KOPT-K1 (cell line): ENCODE results near the gene BANP.
"Not testable (repeated sequence)": the region's sequence is repeated elsewhere in the genome, so short reads cannot be mapped to it uniquely, and the experiment has no call there.

ENCODE experiments used
- H3K27ac ChIP-seq: fragments of 200-600 bp; sonication (generic); 2 replicates; pipeline ENCODE4 v1.5.1; 2016; ENCODE audit warnings: antibody characterized with exemption, mild to moderate bottlenecking, low read depth, low read length; ENCODE audit not compliant: poor library complexity, severe bottlenecking
- H3K36me3 ChIP-seq: fragments of 200-600 bp; sonication (generic); 2 replicates; pipeline ENCODE4 v1.5.1; 2017; ENCODE audit warnings: antibody characterized with exemption, mild to moderate bottlenecking, low read length, moderate library complexity; ENCODE audit not compliant: insufficient read depth
- H3K9me3 ChIP-seq: fragments of 200-600 bp; sonication (generic); 2 replicates; pipeline ENCODE4 v1.5.1; 2017; ENCODE audit warnings: antibody characterized with exemption, low read length, mild to moderate bottlenecking; ENCODE audit not compliant: insufficient read depth, poor library complexity, severe bottlenecking

BANP gene

DNA sequence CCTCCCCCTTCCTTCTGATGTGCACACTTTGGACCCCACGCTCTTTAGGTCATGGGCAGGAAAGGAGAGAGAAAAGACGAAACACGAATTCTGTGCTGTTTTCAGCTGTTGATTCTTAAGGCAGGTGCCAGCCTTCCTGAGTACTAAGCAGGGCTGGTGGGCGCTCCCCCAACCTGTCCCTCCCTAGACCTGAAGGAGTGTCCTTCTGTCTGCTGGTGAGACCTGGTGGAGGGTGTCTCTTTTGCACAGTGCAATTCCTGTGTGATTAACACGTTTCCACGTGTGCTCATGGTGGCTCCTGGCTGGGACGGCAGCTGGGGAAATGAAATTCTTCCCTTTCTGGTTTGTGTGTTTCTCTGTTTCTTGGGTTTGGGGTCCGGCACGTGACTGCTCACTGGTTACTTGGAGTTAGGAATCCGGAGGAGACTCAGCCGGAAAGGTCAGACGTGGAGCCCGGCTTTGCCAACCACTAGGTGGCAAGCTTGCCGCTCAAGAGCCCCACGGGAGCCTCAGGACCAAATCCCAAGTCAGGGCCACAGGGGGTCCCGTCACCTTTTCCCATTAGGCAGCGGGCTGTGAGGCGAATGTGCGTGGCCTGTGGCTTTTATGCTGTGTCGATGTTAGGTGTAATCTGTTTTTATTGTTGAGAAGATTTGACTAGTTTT, 32.0 kb downstream of the BANP start:
- peaks cover 39% of the 10 kb centered on the region; the same call in 1 of the 2 replicates for H3K36me3 ChIP-seq
- H3K9me3 ChIP-seq, H3K27ac ChIP-seq: not testable (repeated sequence)

DNA sequence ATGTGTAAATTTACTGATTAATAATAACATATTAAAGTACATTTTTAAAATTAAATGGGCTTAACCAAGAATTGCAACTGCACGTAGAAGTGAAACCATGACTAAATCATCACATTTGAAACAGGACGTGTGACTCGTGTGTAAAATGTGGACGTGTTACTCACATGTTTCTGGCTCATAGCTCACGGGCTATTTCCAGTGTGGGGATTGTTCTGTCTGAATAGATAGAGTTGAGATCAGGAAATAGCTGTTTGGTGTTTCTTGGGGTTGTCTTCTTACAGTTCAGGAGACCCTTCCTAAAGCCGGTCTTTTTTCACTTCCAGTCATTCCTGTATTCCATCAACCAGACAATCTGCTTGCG, 32.5 kb downstream of the BANP start:
- not testable (repeated sequence) for H3K9me3 ChIP-seq, H3K27ac ChIP-seq
- peaks cover 34% of the 10 kb centered on the region; the same call in 1 of the 2 replicates for H3K36me3 ChIP-seq

DNA sequence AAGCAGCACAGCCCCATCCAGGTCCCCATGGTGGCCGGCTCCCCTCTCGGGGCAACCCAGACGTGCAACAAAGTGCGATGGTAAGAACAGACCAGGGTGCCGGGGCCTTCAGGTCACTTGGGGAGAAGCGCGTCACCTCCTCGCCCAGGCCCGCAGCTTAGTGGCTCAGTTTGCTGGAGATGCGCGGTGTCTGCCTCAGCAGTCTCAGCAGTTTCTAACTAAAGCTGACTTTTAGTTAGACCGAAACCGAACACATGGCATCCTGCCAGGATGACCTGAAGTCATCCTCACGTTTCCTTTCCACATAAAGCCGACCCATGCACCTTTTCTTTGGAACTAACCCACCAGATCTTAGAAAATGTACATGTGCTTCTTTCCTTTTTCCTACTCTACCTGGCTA, 32.9 kb downstream of the BANP start:
- not testable (repeated sequence) for H3K27ac ChIP-seq, H3K9me3 ChIP-seq
- peaks cover 33% of the 10 kb centered on the region; the same call in 1 of the 2 replicates for H3K36me3 ChIP-seq

DNA sequence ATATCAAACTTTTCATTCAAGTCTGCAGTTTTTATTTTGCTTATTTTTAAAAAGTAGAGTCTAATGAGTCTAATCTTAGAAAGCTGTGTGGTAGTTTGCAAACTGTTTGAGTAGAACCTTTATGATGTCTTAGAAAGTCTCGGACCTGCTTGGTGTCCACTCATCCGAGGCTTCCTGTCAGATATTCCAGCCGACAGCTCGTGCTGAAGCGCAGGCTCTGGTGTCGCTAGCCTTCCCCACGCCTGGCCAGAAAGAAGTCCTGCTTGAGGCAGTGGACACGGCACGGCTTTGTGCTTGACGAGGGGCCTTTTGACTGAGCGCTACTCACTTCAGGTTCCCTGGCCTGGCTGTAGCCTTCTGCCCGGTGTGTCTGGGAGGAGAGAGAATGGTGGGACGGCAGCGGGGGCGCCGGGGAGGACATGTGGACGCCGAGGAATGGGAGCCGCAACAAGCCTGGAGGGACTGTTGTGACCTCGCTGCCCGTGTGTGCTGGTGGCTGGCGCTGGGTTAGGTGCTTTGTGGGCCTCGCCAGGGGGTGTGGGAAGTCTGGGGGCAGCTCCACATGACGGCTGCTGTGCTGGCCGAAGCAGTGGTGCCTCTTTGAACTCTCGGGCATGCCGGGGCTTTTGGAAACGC, 33.5 kb downstream of the BANP start:
- no peaks in the 10 kb centered on the region for H3K9me3 ChIP-seq
- peaks cover 33% of the 10 kb centered on the region; the same call in 1 of the 2 replicates for H3K36me3 ChIP-seq
- H3K27ac ChIP-seq = no peak overlapping the region

DNA sequence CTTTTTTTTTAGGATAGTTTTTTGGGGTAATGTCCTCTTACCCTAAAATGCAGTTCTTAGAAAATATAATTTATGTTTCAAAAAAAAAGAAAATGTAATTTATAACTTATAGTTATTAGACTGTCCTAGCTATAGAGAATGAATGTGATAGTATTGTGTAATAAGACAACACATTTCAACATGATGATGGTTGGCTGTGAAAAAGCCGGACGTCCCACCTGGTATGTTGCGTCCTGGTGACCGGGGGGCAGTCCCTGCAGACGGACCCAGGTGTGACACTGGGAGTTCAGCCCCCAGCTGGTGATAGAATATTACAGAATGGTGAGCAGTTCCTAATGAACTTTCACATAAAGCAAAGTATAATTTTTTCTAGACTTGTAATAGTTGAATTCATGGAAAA, 34.3 kb downstream of the BANP start:
- H3K9me3 ChIP-seq, H3K27ac ChIP-seq: not testable (repeated sequence)
- H3K36me3 ChIP-seq = peaks cover 33% of the 10 kb centered on the region; the same call in 1 of the 2 replicates

DNA sequence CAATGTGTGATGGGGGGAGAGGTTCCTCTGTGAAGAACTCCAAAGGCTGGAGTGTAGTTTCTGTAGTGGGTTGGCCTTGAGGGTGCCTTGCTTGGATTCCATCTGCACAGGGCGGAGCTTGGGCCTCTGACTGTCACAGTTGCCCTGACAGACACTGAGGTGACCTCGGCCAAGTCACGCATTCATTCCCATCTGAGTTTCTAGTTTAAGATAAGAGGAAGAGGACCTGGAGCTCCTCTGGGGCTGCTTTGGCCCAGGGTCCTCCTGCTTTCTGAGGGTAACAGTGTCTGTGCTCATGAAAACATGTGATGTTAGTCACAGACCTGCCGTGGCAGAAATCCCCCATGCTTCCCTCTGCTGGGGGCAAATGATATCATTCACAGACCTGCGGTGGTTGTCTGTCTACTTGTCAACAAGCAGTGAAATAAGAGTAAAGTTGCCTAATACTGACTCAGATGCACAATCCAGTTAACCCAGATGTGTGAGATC, 35.2 kb downstream of the BANP start:
- H3K9me3 ChIP-seq, H3K27ac ChIP-seq: not testable (repeated sequence)
- peaks cover 33% of the 10 kb centered on the region; the same call in 1 of the 2 replicates for H3K36me3 ChIP-seq

DNA sequence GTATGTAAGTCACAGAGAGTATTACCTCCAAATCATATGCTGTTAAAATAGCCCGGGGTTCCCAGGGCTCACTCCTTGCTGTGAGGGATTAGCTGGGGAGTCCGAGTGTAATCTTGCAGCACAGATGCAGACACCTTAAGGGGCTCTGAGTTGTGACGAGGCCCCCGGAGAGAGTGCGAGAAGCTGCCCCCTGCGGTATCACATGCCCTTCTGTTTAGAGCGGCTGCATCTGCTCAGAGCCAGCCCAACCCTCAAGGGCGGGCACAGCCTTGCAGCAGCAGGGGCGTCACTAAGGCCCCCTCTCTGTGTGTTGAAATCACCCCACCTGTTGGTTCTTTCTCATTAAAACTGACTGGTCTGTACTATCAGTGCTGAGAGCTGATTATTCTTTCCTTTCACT, 37.4 kb downstream of the BANP start:
- peaks cover 24% of the 10 kb centered on the region; the same call in 1 of the 2 replicates for H3K36me3 ChIP-seq
- not testable (repeated sequence) for H3K27ac ChIP-seq, H3K9me3 ChIP-seq

DNA sequence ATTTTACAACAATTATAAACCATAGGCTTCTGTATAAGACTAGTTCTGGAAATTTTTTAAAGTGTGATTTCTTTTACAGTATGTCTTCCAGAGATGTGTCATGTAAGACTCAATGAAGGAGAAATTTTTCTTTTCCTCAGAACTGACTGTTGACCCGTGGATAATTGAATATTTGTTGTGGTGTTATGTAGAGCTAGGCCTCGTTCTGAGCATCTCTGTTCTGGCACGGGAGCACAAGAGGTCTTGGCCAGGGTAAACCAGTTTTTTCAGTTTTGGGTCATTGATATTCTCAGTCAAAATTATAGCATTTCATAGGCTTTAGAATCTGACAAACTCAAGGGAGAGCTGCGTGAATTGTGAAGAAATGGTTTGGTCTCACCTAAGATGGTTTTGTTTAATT, 39.0 kb downstream of the BANP start:
- H3K9me3 ChIP-seq, H3K27ac ChIP-seq: not testable (repeated sequence)
- peaks cover 11% of the 10 kb centered on the region; the same call in 1 of the 2 replicates for H3K36me3 ChIP-seq

DNA sequence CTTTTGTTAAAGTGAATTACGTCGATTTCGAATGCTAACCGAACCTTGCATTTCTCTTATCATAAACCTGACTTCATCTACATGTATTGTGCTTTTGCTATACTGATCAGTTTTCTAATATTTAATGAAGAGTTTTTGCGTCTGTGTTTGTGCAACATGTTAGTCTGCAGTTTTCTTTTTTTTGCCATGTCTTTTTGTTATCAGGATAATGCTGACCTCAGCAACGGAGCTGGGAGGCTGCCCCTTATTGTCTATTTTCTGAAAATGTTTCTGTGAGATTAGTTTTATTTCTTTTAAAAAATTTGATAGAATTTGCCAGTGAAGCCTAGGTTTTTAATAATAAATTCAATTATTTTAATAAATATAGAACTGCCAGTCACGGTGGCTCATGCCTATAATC, 40.9 kb downstream of the BANP start:
- not testable (repeated sequence) for H3K27ac ChIP-seq, H3K9me3 ChIP-seq, H3K36me3 ChIP-seq

DNA sequence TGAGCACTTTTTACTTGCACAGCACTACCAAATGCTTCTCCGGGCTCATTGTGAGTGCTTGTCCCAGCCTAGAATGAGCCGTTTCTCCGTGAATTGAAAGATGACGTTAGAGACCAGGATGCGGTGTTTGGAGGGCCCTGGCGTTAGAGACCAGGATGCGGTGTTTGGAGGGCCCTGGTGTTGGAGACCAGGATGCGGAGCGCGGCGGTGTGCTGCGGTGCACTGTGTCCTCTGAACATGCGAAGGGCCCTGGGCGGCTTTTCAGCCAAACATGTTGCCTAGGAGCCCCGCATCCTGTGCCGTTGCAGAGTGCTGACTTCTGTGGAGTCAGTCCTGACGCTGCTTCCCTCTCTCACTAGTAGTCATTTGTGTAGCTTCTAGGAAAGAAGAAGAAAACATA, 42.7 kb downstream of the BANP start:
- H3K36me3 ChIP-seq = peaks cover 4% of the 10 kb centered on the region; the same call in 1 of the 2 replicates
- no peak overlapping the region for H3K27ac ChIP-seq
- no peaks in the 10 kb centered on the region for H3K9me3 ChIP-seq

DNA sequence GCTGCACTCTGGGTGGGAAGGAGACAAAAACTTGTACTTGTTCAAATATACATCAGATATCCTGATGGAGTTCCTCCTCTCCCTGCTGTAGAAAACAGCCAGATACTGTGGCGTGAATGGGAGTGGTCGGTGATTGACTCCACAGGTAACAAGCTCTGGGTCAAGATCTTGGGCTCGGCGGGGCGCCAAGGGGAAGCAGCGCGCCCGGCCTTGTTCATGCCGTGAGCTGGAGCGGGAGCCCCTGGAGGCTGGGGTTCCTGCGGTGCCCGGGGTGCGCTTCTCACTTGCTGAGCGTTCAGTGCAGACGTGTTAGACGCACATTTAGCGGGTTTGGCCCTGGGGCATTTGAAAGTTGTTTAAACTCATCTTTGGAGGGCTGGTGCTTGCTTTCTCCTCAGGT, 44.4 kb downstream of the BANP start:
- Histone ChIP-seq H3K27ac (no peak overlapping the region), H3K36me3 (peaks cover 4% of the 10 kb centered on the region; the same call in 1 of the 2 replicates), H3K9me3 (no peaks in the 10 kb centered on the region)

DNA sequence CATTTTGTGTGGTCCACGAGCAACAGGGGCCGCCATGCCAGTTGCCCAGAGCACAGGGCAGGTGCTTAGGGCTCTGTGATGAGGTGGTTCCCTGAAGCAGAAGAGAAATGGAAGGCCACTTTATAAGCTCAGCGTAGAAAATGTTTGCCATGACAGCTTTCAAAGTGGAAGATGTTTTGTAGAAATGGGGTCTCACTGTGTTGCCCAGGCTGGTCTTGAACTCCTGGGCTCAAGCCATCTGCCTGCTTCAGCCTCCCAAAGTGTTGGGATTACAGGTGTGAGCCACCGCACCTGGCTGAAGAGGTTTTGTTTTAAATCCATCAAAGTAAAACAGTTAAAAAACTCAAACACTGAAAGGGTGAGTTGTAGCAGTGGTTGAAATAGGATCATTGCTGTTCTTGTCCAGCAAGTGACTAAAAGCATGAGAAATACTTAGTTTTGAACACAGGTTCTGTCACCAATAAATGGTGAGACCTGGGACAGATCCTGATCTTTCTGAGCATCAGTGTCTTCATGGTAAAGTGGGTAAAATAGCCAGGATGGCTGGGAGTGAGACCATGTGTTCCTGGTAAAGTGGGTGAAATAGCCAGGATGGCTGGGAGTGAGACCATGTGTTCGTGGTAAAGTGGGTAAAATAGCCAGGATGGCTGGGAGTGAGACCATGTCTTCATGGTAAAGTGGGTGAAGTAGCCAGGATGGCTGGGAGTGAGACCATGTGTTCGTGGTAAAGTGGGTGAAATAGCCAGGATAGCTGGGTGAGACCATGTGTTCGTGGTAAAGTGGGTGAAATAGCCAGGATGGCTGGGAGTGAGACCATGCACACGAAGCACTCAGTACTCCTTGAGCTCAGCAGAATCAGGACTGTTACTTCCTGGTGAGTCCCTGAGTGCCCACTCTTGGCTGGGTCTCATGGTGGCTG, 46.0 kb downstream of the BANP start:
- Histone ChIP-seq H3K27ac (no peak overlapping the region), H3K9me3 (no peaks in the 10 kb centered on the region), H3K36me3 (peaks cover 4% of the 10 kb centered on the region; the same call in 1 of the 2 replicates)

DNA sequence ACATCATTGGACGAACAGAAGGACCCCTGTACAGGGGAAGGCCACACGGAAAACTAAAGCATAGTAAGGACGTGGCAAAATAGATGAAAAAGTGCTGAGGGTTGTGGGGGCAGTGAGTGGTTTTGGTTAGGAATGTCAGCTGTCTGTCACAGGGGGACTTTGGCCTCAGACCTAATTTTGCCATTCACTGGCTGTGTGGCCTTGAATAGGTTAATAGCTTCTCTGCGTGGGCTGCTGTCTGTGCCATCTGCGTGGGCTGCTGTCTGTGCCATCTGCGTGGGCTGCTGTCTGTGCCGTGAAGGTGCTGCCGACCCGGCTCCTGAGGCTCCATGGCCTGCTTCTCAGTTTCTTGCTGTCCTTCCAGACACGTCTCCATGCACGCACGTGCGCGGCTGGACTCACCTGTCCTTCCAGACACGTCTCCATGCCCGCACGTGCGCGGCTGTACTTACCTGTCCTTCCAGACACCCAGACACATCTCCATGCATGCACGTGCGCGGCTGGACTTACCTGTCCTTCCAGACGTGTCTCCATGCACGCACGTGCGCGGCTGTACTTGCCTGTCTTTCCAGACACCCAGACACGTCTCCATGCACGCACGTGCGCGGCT, 47.1 kb downstream of the BANP start:
- not testable (repeated sequence) for H3K9me3 ChIP-seq

DNA sequence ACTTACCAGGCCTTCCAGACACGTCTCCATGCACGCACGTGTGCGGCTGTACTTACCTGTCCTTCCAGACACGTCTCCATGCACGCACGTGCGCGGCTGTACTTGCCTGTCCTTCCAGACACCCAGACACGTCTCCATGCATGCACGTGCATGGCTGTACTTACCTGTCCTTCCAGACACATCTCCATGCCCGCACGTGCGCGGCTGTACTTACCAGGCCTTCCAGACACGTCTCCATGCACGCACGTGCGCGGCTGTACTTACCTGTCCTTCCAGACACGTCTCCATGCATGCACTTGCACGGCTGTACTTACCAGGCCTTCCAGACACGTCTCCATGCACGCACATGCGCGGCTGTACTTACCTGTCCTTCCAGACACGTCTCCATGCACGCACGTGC, 47.8 kb downstream of the BANP start:
- H3K9me3 ChIP-seq, H3K36me3 ChIP-seq, H3K27ac ChIP-seq: not testable (repeated sequence)

More for the DNA sequence above, 47.1 kb downstream of the BANP start:
- not testable (repeated sequence) for H3K27ac ChIP-seq, H3K36me3 ChIP-seq

DNA sequence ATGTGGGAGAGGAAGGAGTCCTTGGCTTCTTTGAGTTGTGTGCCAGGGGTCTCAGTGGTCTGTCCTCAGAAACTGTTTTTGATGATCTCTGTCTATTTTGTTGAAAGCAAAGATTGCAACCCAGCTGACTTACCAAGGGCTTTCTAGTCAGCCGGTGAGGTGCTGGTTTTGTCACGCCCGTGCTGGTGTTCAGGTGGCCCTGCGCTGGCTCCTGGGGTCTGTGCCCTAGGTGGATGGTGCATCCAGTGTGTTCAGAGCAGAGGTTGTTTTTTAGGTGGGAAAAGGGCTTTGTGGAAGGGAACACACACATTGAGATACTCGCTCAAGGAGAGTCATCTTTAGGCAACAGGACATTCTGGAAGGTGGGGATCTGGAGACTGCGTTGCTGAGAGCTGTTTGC, 51.0 kb downstream of the BANP start:
- peaks cover 28% of the 10 kb centered on the region for H3K36me3 ChIP-seq
- H3K27ac ChIP-seq = no peak overlapping the region
- H3K9me3 ChIP-seq = no peaks in the 10 kb centered on the region
